IMR-90 (cell line): Measurements from ENCODE around the gene ECT2. TPM values are rescaled to one million over a fixed set of nuclear protein-coding genes. Genes with fewer than 3 reads are reported as not detected.
"Not testable (repeated sequence)": the region's sequence is repeated elsewhere in the genome, so short reads cannot be mapped to it uniquely, and the experiment has no call there.

Experiments used
- ATAC-seq: fragments of 200-7000 bp; cut with Tn5 transposase; 2 replicates; pipeline ENCODE4 v1.9.1; 2020; ENCODE audit warnings: low read depth, mild to moderate bottlenecking, moderate library complexity
- BruUV-seq: library from RNA; stranded (reverse); fragments of 400-500 nt; replicated peaks from 2 replicates; lab custom pipeline; 2021; lab: Mats Ljungman, UMichigan
- CTCF ChIA-PET: fragments of 300-600 bp; formaldehyde crosslinking; extraction: SDS; loops from one replicate; lab custom pipeline; 2021; ENCODE audit warnings: antibody characterized with exemption; lab: Yijun Ruan, JAX
- POLR2A ChIA-PET: fragments of 300-600 bp; sonication (Branson Sonifier 250); formaldehyde crosslinking; loops from one replicate; lab custom pipeline; 2022; ENCODE audit warnings: antibody characterized with exemption; ENCODE audit not compliant: unreplicated experiment; lab: Charles Lee
- DNase-seq: peaks from one replicate; pipeline ENCODE4 v3.0.0; 2013
- H2AFZ ChIP-seq: replicated peaks from 2 replicates; pipeline ENCODE3; 2013; ENCODE audit warnings: low read length, mild to moderate bottlenecking; ENCODE audit not compliant: poor library complexity
- H2AK5ac ChIP-seq: 2 replicates; pipeline ENCODE4 v1.6.1; 2013; ENCODE audit warnings: low read depth, low read length, inconsistent platforms
- H2AK9ac ChIP-seq: replicated peaks from 2 replicates; pipeline ENCODE3; 2013; ENCODE audit warnings: mild to moderate bottlenecking, low read depth, low read length, moderate library complexity; ENCODE audit not compliant: poor library complexity
- H2BK120ac ChIP-seq: 2 replicates; pipeline ENCODE4 v1.6.1; 2013; ENCODE audit warnings: low read depth, low read length, inconsistent platforms
- H2BK15ac ChIP-seq: 3 replicates; pipeline ENCODE4 v1.6.1; 2013; ENCODE audit warnings: low read depth, low read length, inconsistent platforms
- H2BK20ac ChIP-seq: 2 replicates; pipeline ENCODE4 v1.6.1; 2013; ENCODE audit warnings: low read depth, mild to moderate bottlenecking, inconsistent platforms, low read length, moderate library complexity
- H2BK5ac ChIP-seq: 2 replicates; pipeline ENCODE4 v1.6.1; 2013; ENCODE audit warnings: mild to moderate bottlenecking, low read depth, low read length, inconsistent platforms; ENCODE audit not compliant: poor library complexity, severe bottlenecking
- H3K14ac ChIP-seq: replicated peaks from 2 replicates; pipeline ENCODE4 v1.6.1; 2013; ENCODE audit warnings: low read depth, low read length, inconsistent platforms
- H3K18ac ChIP-seq: 2 replicates; pipeline ENCODE4 v1.6.1; 2013; ENCODE audit warnings: low read depth, low read length, control low read depth
- H3K23ac ChIP-seq: 2 replicates; pipeline ENCODE4 v1.6.1; 2013; ENCODE audit warnings: low read depth, low read length, inconsistent platforms
- H3K27ac ChIP-seq: 2 replicates; pipeline ENCODE4 v1.5.1; 2013; ENCODE audit warnings: mild to moderate bottlenecking, control low read depth, low read length; ENCODE audit not compliant: insufficient read depth
- H3K27me3 ChIP-seq: 2 replicates; pipeline ENCODE4 v1.6.1; 2013; ENCODE audit warnings: low read length; ENCODE audit not compliant: control insufficient read depth, insufficient read depth
- H3K36me3 ChIP-seq: 2 replicates; pipeline ENCODE4 v1.6.1; 2013; ENCODE audit warnings: low read length, mixed read lengths; ENCODE audit not compliant: control insufficient read depth, insufficient read depth
- H3K4ac ChIP-seq: 2 replicates; pipeline ENCODE4 v1.6.1; 2013; ENCODE audit warnings: low read depth, low read length, inconsistent platforms
- H3K4me1 ChIP-seq: 2 replicates; pipeline ENCODE4 v1.6.1; 2013; ENCODE audit warnings: low read length, mixed read lengths; ENCODE audit not compliant: control insufficient read depth, insufficient read depth
- H3K4me2 ChIP-seq: 2 replicates; pipeline ENCODE4 v1.6.1; 2013; ENCODE audit warnings: low read depth, mild to moderate bottlenecking, control low read depth, low read length, moderate library complexity
- H3K4me3 ChIP-seq: 2 replicates; pipeline ENCODE4 v1.5.1; 2013; ENCODE audit warnings: low read depth, mild to moderate bottlenecking, control low read depth, low read length, moderate library complexity; ENCODE audit not compliant: insufficient read depth
- H3K56ac ChIP-seq: 2 replicates; pipeline ENCODE4 v1.6.1; 2013; ENCODE audit warnings: low read length, inconsistent platforms; ENCODE audit not compliant: insufficient read depth; ENCODE audit errors: extremely low read depth
- H3K79me1 ChIP-seq, 2 experiments: 2 replicates each; pipeline ENCODE4 v1.6.1; 2013; ENCODE audit warnings: low read length in 2 of 2, inconsistent platforms in 1 of 2, low read depth in 1 of 2
- H3K9ac ChIP-seq: 2 replicates; pipeline ENCODE4 v1.6.1; 2013; ENCODE audit warnings: low read depth, low read length, control low read depth
- H3K9me1 ChIP-seq: 2 replicates; pipeline ENCODE4 v1.6.1; 2013; ENCODE audit warnings: low read length, inconsistent platforms; ENCODE audit not compliant: insufficient read depth
- H3K9me3 ChIP-seq: 2 replicates; pipeline ENCODE4 v1.6.1; 2013; ENCODE audit warnings: low read length; ENCODE audit not compliant: control insufficient read depth, insufficient read depth
- H4K20me1 ChIP-seq: 2 replicates; pipeline ENCODE4 v1.6.1; 2013; ENCODE audit warnings: low read length, inconsistent platforms; ENCODE audit not compliant: insufficient read depth
- H4K5ac ChIP-seq: 2 replicates; pipeline ENCODE4 v1.6.1; 2013; ENCODE audit warnings: mild to moderate bottlenecking, low read depth, low read length, control low read depth
- H4K8ac ChIP-seq, 2 experiments: 2 replicates each; pipeline ENCODE4 v1.6.1; 2013; ENCODE audit warnings: low read depth in 2 of 2, low read length in 2 of 2, control low read depth in 1 of 2, inconsistent platforms in 1 of 2
- H4K91ac ChIP-seq: 2 replicates; pipeline ENCODE4 v1.6.1; 2013; ENCODE audit warnings: low read depth, low read length, inconsistent platforms; ENCODE audit not compliant: insufficient read depth
- WGBS, 2 experiments: methylation state at CpG; one replicate each; pipeline versions ENCODE4 v1.1.5 to v1.1.7; 2013; ENCODE audit warnings: missing lambda C conversion rate in 2 of 2; ENCODE audit not compliant: insufficient read length in 1 of 2; ENCODE audit errors: extremely low coverage in 2 of 2; 5-methylcytosine and 5-hydroxymethylcytosine counted together
- dilution Hi-C: fragments of 300-500 bp; cut with HindIII; formaldehyde crosslinking; loops from one replicate; pipeline ENCODE4 v1.14.3; 2018; ENCODE audit warnings: low sequenced_read_pairs; ENCODE audit not compliant: unreplicated experiment
- in situ Hi-C: fragments of 300-500 bp; cut with MboI; formaldehyde crosslinking; loops from 3 replicates; pipeline ENCODE4 v1.14.3; 2019; ENCODE audit warnings: low sequenced_read_pairs, inconsistent platforms, mixed read lengths
- intact Hi-C: fragments of 100-400 bp; cut with micrococcal nuclease; formaldehyde crosslinking; loops from 2 replicates; pipeline ENCODE4 v1.10.0; 2022
- polyA plus RNA-seq, 3 experiments: library from polyadenylated mRNA; depleted of rRNA; stranded (reverse); fragments of >200 nt; gene quantifications; 2 replicates each; pipeline ENCODE4 v1.2.3, GENCODE V29; 2012; ENCODE audit warnings: low replicate concordance in 1 of 3
- total RNA-seq: library from RNA; depleted of rRNA; stranded (reverse); fragments of >200 nt; gene quantifications from 2 replicates; pipeline ENCODE4 v1.2.3, GENCODE V29; 2012

The ECT2 gene
- total and polyA plus RNA-seq, 2 of the 4 experiments (the other 2 are of a cell fraction) = 18.1 to 37.8 TPM

GRCh38 chr3:172866726-172867350 lies 116.3 kb downstream of the ECT2 start:
- not testable (repeated sequence) for DNase-seq

More at GRCh38 chr3:172866726-172867350, 116.3 kb downstream of the ECT2 start:
- H3K4me3 ChIP-seq, H3K4me2 ChIP-seq, intact Hi-C loops, H4K20me1 ChIP-seq, H2BK20ac ChIP-seq, H3K23ac ChIP-seq, H3K79me1 ChIP-seq, H2AK9ac ChIP-seq, H3K27ac ChIP-seq, H3K4ac ChIP-seq, H2BK5ac ChIP-seq, H3K36me3 ChIP-seq, H4K91ac ChIP-seq, POLR2A ChIA-PET, H4K8ac ChIP-seq, H3K18ac ChIP-seq, H3K4me1 ChIP-seq, H3K14ac ChIP-seq, H3K9me3 ChIP-seq, H2BK120ac ChIP-seq, H3K9ac ChIP-seq, dilution Hi-C loops, CTCF ChIA-PET, H4K5ac ChIP-seq, H2BK15ac ChIP-seq, H2AK5ac ChIP-seq, H3K9me1 ChIP-seq, BruUV-seq, in situ Hi-C loops, H3K27me3 ChIP-seq, H3K56ac ChIP-seq, ATAC-seq, H2AFZ ChIP-seq: not testable (repeated sequence)
- WGBS, 2 experiments = 95% methylated on average over 26 of the region's 38 CpGs; no CpG with 5 or more reads in 1 of the 2 experiments
